ENCODE data around the gene NEURL1.

DNA sequence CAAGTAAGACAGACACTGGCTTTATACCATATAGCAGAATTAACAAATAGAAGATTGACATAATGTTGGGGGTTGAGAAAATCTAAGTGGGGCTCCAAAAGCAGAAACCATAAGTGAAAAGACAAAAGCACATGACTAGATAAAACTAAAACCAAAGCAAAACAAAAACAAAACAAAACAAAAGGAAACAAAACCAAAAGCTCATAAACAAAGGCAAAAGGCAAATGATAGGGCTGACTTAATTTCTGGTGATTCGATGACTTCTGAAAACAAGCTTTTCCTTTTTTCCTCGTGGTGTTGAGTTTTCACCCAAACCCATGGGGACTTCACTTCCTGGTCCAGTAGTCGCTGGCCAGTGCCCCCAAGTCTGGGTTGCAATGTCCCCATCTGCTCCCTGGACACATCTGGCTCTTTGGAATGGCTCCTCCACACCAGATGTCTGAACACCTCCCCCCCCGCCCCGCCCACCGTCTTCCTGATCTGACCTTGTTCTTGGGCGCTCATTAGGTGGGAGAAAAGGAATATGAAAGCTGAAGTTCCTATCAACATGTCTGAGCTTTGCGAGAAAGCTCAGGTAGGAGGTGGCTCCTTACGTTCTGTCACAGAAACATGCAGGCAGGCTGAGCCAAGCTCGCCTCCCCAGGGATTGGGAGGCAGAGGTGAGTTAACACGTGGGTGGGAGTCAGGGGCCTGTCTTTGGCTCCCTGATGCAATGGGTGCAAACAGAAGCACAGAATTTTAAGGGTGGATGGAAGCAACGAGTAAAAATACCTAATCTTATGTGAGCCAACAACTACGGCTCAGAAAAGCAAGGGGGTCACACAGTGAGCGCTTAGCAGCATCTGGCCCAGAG is 121.0 kb downstream of the NEURL1 start:
- TF ChIP-seq ZNF274 (IDR thresholded peaks at IDR 0.05; ENCODE audit: low read depth, low read length) (no peak), YY1 (IDR thresholded peaks at IDR 0.05; ENCODE audit: insufficient read depth, insufficient read length) (no peak)
